ENCODE data around the gene IGSF23. TPM values are rescaled to one million over a fixed set of nuclear protein-coding genes. Genes with fewer than 3 reads are reported as not detected.
"Not testable (repeated sequence)": the region's sequence is repeated elsewhere in the genome, so short reads cannot be mapped to it uniquely, and the experiment has no call there.

Gene IGSF23
- total RNA-seq, 1 donor from 2014 or later = not detected

GRCh38 chr19:44604241-44604640, 9.1 kb upstream of the IGSF23 start:
- H3K4me3 ChIP-seq (ENCODE audit: low read depth, low read length) = no peak overlapping the region
- no peaks in the 10 kb centered on the region for H3K36me3 ChIP-seq (ENCODE audit: control insufficient read depth, insufficient read depth, low read length)
- FAIRE-seq = no peak
- no peak for TF ChIP-seq CTCF (IDR thresholded peaks at IDR 0.05; ENCODE audit: insufficient read depth, low read length, severe bottlenecking)
- no peak for DNase-seq (ENCODE audit: low read depth)
- H3K27me3 ChIP-seq (ENCODE audit: control insufficient read depth, insufficient read depth, low read length) = no peaks in the 10 kb centered on the region

- DNase-seq (ENCODE audit: low read depth) (no peak), FAIRE-seq (no peak)
- Histone ChIP-seq H3K4me3 (ENCODE audit: low read depth, low read length) (no peak overlapping the region), H3K36me3 (ENCODE audit: control insufficient read depth, insufficient read depth, low read length) (no peaks in the 10 kb centered on the region), H3K27me3 (ENCODE audit: control insufficient read depth, insufficient read depth, low read length) (no peaks in the 10 kb centered on the region)
- no peak for TF ChIP-seq CTCF (IDR thresholded peaks at IDR 0.05; ENCODE audit: insufficient read depth, low read length, severe bottlenecking)
These were observed 7.8 kb upstream of the IGSF23 start for GRCh38 chr19:44605547-44605946.

GRCh38 chr19:44607049-44607448, 6.3 kb upstream of the IGSF23 start:
- DNase-seq (ENCODE audit: low read depth) (peak; percentile 82), FAIRE-seq (no peak)
- H3K4me3 ChIP-seq (ENCODE audit: low read depth, low read length) = no peak overlapping the region
- no peak for TF ChIP-seq CTCF (IDR thresholded peaks at IDR 0.05; ENCODE audit: insufficient read depth, low read length, severe bottlenecking)
- no peaks in the 10 kb centered on the region for H3K36me3 ChIP-seq (ENCODE audit: control insufficient read depth, insufficient read depth, low read length)
- H3K27me3 ChIP-seq (ENCODE audit: control insufficient read depth, insufficient read depth, low read length) = no peaks in the 10 kb centered on the region

GRCh38 chr19:44607917-44608316, 5.4 kb upstream of the IGSF23 start:
- TF ChIP-seq CTCF (IDR thresholded peaks at IDR 0.05; ENCODE audit: insufficient read depth, low read length, severe bottlenecking) = no peak
- Histone ChIP-seq H3K4me3 (ENCODE audit: low read depth, low read length) (no peak overlapping the region), H3K36me3 (ENCODE audit: control insufficient read depth, insufficient read depth, low read length) (no peaks in the 10 kb centered on the region), H3K27me3 (ENCODE audit: control insufficient read depth, insufficient read depth, low read length) (no peaks in the 10 kb centered on the region)
- FAIRE-seq (no peak), DNase-seq (ENCODE audit: low read depth) (no peak)

- H3K27me3 ChIP-seq (ENCODE audit: control insufficient read depth, insufficient read depth, low read length) = no peaks in the 10 kb centered on the region
- H3K4me3 ChIP-seq (ENCODE audit: low read depth, low read length) = no peak overlapping the region
- no peaks in the 10 kb centered on the region for H3K36me3 ChIP-seq (ENCODE audit: control insufficient read depth, insufficient read depth, low read length)
- peak; percentile 57 for DNase-seq (ENCODE audit: low read depth)
- FAIRE-seq = no peak
- no peak for TF ChIP-seq CTCF (IDR thresholded peaks at IDR 0.05; ENCODE audit: insufficient read depth, low read length, severe bottlenecking)
These were observed 5.0 kb upstream of the IGSF23 start for GRCh38 chr19:44608391-44608821.

GRCh38 chr19:44609219-44609618, 4.1 kb upstream of the IGSF23 start:
- TF ChIP-seq CTCF (IDR thresholded peaks at IDR 0.05; ENCODE audit: insufficient read depth, low read length, severe bottlenecking) = no peak
- H3K27me3 ChIP-seq (ENCODE audit: control insufficient read depth, insufficient read depth, low read length) = no peaks in the 10 kb centered on the region
- no peak for FAIRE-seq

GRCh38 chr19:44610497-44610896, 2.9 kb upstream of the IGSF23 start:
- DNase-seq (ENCODE audit: low read depth); H3K27me3 ChIP-seq (ENCODE audit: control insufficient read depth, insufficient read depth, low read length); H3K4me3 ChIP-seq (ENCODE audit: low read depth, low read length); FAIRE-seq; H3K36me3 ChIP-seq (ENCODE audit: control insufficient read depth, insufficient read depth, low read length): not testable (repeated sequence)

More at GRCh38 chr19:44609219-44609618, 4.1 kb upstream of the IGSF23 start:
- H3K4me3 ChIP-seq (ENCODE audit: low read depth, low read length) = no peak overlapping the region
- H3K36me3 ChIP-seq (ENCODE audit: control insufficient read depth, insufficient read depth, low read length) = no peaks in the 10 kb centered on the region
- no peak for DNase-seq (ENCODE audit: low read depth)
